Neuronal stem cell (in vitro differentiated cells): ENCODE results near the gene SLC9A9.

Experiments used
- DNase-seq: peaks from one replicate; pipeline ENCODE4 v3.0.0-alpha.2; 2013; ENCODE audit warnings: low spot score
- H2AFZ ChIP-seq: one replicate; pipeline ENCODE4 v1.6.1; 2013; ENCODE audit warnings: mild to moderate bottlenecking, low read length, inconsistent platforms
- H2AK5ac ChIP-seq: 2 replicates; pipeline ENCODE4 v1.6.1; 2013; ENCODE audit warnings: low read depth, mild to moderate bottlenecking, inconsistent platforms, low read length, moderate library complexity, mixed read lengths
- H2BK120ac ChIP-seq: 2 replicates; pipeline ENCODE4 v1.6.1; 2013; ENCODE audit warnings: low read depth, mild to moderate bottlenecking, inconsistent platforms, low read length, moderate library complexity, mixed read lengths
- H2BK12ac ChIP-seq: one replicate; pipeline ENCODE4 v1.6.1; 2013; ENCODE audit warnings: low read length, inconsistent platforms
- H2BK15ac ChIP-seq: 2 replicates; pipeline ENCODE4 v1.6.1; 2013; ENCODE audit warnings: mild to moderate bottlenecking, low read length, inconsistent platforms, mixed read lengths
- H2BK5ac ChIP-seq: one replicate; pipeline ENCODE4 v1.6.1; 2013; ENCODE audit warnings: inconsistent platforms, mild to moderate bottlenecking, low read length, moderate library complexity
- H3K14ac ChIP-seq: one replicate; pipeline ENCODE4 v1.6.1; 2013; ENCODE audit warnings: low read length, inconsistent platforms
- H3K18ac ChIP-seq: 2 replicates; pipeline ENCODE4 v1.6.1; 2013; ENCODE audit warnings: low read length, inconsistent platforms
- H3K23ac ChIP-seq: 2 replicates; pipeline ENCODE4 v1.6.1; 2013; ENCODE audit warnings: low read depth, mild to moderate bottlenecking, mixed read lengths, low read length, inconsistent platforms; ENCODE audit not compliant: poor library complexity
- H3K27ac ChIP-seq: replicated peaks from 3 replicates; pipeline ENCODE4 v1.5.1; 2013; ENCODE audit warnings: low read length, inconsistent platforms
- H3K27me3 ChIP-seq, 3 experiments: 2 replicates each; pipeline ENCODE4 v1.6.1; 2013; ENCODE audit warnings: low read length in 3 of 3, mild to moderate bottlenecking in 2 of 3, inconsistent platforms in 1 of 3, low read depth in 1 of 3, mixed read lengths in 1 of 3, moderate library complexity in 1 of 3; ENCODE audit not compliant: control insufficient read depth in 3 of 3, insufficient read depth in 3 of 3
- H3K36me3 ChIP-seq, 2 donors: replicated peaks in 1 of 2; 2 replicates each; pipeline ENCODE4 v1.6.1; 2013; ENCODE audit warnings: low read length in 2 of 2; ENCODE audit not compliant: control insufficient read depth in 2 of 2, insufficient read depth in 2 of 2
- H3K4ac ChIP-seq: 2 replicates; pipeline ENCODE4 v1.6.1; 2013; ENCODE audit warnings: inconsistent platforms, mild to moderate bottlenecking, low read length, moderate library complexity
- H3K4me1 ChIP-seq, 2 donors: 1 replicate in 1 of 2; 2 replicates in 1 of 2; pipeline ENCODE4 v1.6.1; 2013; ENCODE audit warnings: low read length in 2 of 2, low read depth in 1 of 2; ENCODE audit not compliant: control insufficient read depth in 2 of 2, insufficient read depth in 1 of 2
- H3K4me2 ChIP-seq: one replicate; pipeline ENCODE4 v1.6.1; 2013; ENCODE audit warnings: mild to moderate bottlenecking, low read length, inconsistent platforms; ENCODE audit not compliant: insufficient read depth, poor library complexity, severe bottlenecking
- H3K4me3 ChIP-seq, 2 donors: 2 replicates each; pipeline ENCODE4 v1.5.1; 2013; ENCODE audit warnings: low read length in 2 of 2, mild to moderate bottlenecking in 2 of 2, inconsistent platforms in 1 of 2, moderate library complexity in 1 of 2
- H3K79me1 ChIP-seq: one replicate; pipeline ENCODE4 v1.6.1; 2013; ENCODE audit warnings: low read depth, mild to moderate bottlenecking, inconsistent platforms, low read length, moderate library complexity
- H3K9ac ChIP-seq: one replicate; pipeline ENCODE4 v1.6.1; 2013; ENCODE audit warnings: mild to moderate bottlenecking, low read depth, low read length, inconsistent platforms; ENCODE audit not compliant: poor library complexity
- H3K9me3 ChIP-seq, 2 donors: replicated peaks in 1 of 2; 2 replicates each; pipeline versions ENCODE3 to v1.6.1; 2013; ENCODE audit warnings: low read length in 2 of 2, mild to moderate bottlenecking in 2 of 2, inconsistent platforms in 1 of 2, low read depth in 1 of 2, mixed read lengths in 1 of 2, moderate library complexity in 1 of 2; ENCODE audit not compliant: control insufficient read depth in 2 of 2, insufficient read depth in 1 of 2
- H4K8ac ChIP-seq: one replicate; pipeline ENCODE4 v1.6.1; 2013; ENCODE audit warnings: low read depth, mild to moderate bottlenecking, inconsistent platforms, low read length, moderate library complexity
- H4K91ac ChIP-seq: one replicate; pipeline ENCODE4 v1.6.1; 2013; ENCODE audit warnings: low read length, low read depth, mild to moderate bottlenecking, inconsistent platforms; ENCODE audit not compliant: poor library complexity
- WGBS, 2 donors: extraction: QIAGEN DNeasy Blood & Tissue Kit; methylation state at CpG; one replicate each; pipeline ENCODE4 v1.1.7; 2013; ENCODE audit warnings: missing lambda C conversion rate in 2 of 2, mixed read lengths in 1 of 2; ENCODE audit not compliant: insufficient read length in 2 of 2, insufficient replicate concordance in 1 of 2; ENCODE audit errors: extremely low coverage in 2 of 2; 5-methylcytosine and 5-hydroxymethylcytosine counted together

Gene SLC9A9

DNA sequence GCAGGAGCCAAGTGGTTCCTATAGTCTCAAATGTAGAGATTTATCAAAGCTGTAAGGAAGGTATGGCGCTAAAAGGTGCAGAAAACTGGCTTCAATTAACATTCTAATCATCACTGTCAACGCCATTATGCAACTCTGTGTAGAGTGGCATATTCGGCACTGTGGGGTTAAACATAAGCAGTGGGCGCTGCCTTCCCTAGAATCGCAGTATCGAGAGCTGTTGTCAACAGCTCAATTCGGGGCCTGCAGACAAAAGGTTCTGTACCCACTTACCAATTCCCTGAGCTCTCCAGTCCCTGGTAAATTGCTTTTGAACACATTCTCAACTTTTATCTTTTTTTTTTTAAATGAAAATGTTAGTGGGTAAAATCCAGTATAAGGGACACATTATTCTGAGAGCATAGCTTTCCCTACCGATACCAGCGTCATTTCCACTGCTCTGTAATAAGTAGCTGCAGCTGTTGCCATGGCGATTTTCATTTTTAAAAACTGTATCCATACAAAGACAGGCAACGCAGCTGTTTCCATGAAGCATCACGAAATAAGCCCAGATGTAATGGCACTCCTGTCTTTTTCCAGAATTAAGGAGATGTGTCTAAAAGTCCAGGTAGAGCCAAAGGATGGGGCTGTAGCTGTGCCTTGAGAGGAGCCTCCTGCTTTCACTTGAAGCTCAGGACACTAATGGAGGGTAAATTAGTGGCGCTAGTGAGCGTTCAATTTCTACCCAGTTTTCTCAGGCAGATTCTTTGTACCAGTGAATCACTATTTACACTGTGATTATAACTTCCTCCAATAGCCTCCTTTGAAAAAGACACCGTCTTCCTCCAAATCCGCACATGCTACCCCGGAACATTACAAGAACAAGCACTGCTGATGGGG is 250.3 kb downstream of the SLC9A9 start:
- H4K91ac ChIP-seq = no peak overlapping the region
- no peak overlapping the region for H4K8ac ChIP-seq
- no peak overlapping the region for H2AK5ac ChIP-seq
- no peak overlapping the region for H2BK120ac ChIP-seq
- H2BK12ac ChIP-seq = no peak overlapping the region
- H3K9ac ChIP-seq = no peak overlapping the region
- peaks cover 12 to 13% of the 10 kb centered on the region in 2 donors for H3K4me1 ChIP-seq
- H3K14ac ChIP-seq = no peak overlapping the region
- DNase-seq = no peak
- no peaks in the 10 kb centered on the region for H3K79me1 ChIP-seq
- H3K4me2 ChIP-seq = no peak overlapping the region
- H2AFZ ChIP-seq = peak overlapping the region; percentile 79
- H3K9me3 ChIP-seq = no peaks in the 10 kb centered on the region
- no peak overlapping the region for H3K18ac ChIP-seq
- H3K23ac ChIP-seq = no peak overlapping the region
- H3K36me3 ChIP-seq = no peaks in the 10 kb centered on the region
- no peak overlapping the region for H3K4ac ChIP-seq
- no peak overlapping the region for H3K27ac ChIP-seq
- no peak overlapping the region for H2BK5ac ChIP-seq
- WGBS, 2 donors = no CpG with 5 or more reads among the region's 17 CpGs
- no peak overlapping the region for H2BK15ac ChIP-seq
- no peaks in the 10 kb centered on the region for H3K27me3 ChIP-seq
- no peak overlapping the region for H3K4me3 ChIP-seq

- Histone ChIP-seq H3K23ac (no peak overlapping the region), H3K4me3 (no peak overlapping the region), H2AFZ (peak overlapping the region; percentile 79), H3K27ac (no peak overlapping the region), H2BK5ac (no peak overlapping the region), H3K9me3 (no peaks in the 10 kb centered on the region), H3K9ac (no peak overlapping the region), H3K4ac (no peak overlapping the region), H4K8ac (no peak overlapping the region), H3K14ac (no peak overlapping the region), H3K18ac (no peak overlapping the region), H3K79me1 (no peaks in the 10 kb centered on the region), H2BK12ac (no peak overlapping the region), H3K36me3 (no peaks in the 10 kb centered on the region), H2BK15ac (no peak overlapping the region), H2BK120ac (no peak overlapping the region), H3K27me3 (no peaks in the 10 kb centered on the region), H2AK5ac (no peak overlapping the region), H3K4me1 (peaks cover 12 to 13% of the 10 kb centered on the region in 2 donors), H3K4me2 (no peak overlapping the region), H4K91ac (no peak overlapping the region)
- no CpG with 5 or more reads among the region's 18 CpGs for WGBS, 2 donors
- DNase-seq = peak; percentile 12
These were observed 251.2 kb downstream of the SLC9A9 start for GRCh38 chr3:143596957-143597642.

- Histone ChIP-seq H3K23ac (no peak overlapping the region), H3K4me1 (peaks cover 14 to 17% of the 10 kb centered on the region in 2 donors), H3K36me3 (no peaks in the 10 kb centered on the region), H2BK12ac (no peak overlapping the region), H3K79me1 (no peaks in the 10 kb centered on the region), H3K9ac (no peak overlapping the region), H3K27me3 (no peaks in the 10 kb centered on the region), H3K4ac (no peak overlapping the region), H3K18ac (no peak overlapping the region), H3K9me3 (peaks cover 0 to 1% of the 10 kb centered on the region in 2 donors), H3K14ac (no peak overlapping the region), H2BK120ac (no peak overlapping the region), H3K4me3 (no peak overlapping the region), H3K4me2 (no peak overlapping the region), H2BK15ac (no peak overlapping the region), H4K91ac (no peak overlapping the region), H4K8ac (no peak overlapping the region), H2AK5ac (no peak overlapping the region), H2BK5ac (no peak overlapping the region), H2AFZ (no peak overlapping the region), H3K27ac (no peak overlapping the region)
- no peak for DNase-seq
- WGBS, 2 donors = no CpG with 5 or more reads among the region's 3 CpGs
These were observed 252.7 kb downstream of the SLC9A9 start for GRCh38 chr3:143595456-143596077.

DNA sequence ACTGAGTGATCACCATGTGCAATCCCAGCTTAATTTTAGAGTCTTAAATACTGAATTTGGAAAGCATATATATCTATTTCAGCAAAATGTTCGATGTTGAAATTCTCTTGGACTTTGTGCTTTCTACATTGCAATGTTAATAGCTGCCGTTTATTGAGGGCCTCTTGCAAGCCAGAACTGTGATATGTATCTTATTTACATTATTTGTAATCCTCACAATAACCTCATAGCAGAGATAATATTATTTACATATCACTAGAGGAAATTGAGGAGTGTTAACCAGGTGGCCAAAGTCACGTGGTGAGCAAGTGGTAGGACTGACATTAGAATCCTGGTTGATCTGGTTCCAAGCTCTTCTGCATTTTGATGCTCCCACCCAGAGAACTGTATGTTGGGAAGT is 254.1 kb downstream of the SLC9A9 start:
- DNase-seq = no peak
- no peak overlapping the region for H3K27ac ChIP-seq
- H2BK120ac ChIP-seq = no peak overlapping the region
- no peak overlapping the region for H4K91ac ChIP-seq
- no peak overlapping the region for H4K8ac ChIP-seq
- peaks cover 0 to 1% of the 10 kb centered on the region in 2 donors for H3K9me3 ChIP-seq
- no peak overlapping the region for H2BK12ac ChIP-seq
- no peak overlapping the region for H3K4ac ChIP-seq
- no peak overlapping the region for H2BK5ac ChIP-seq
- no peak overlapping the region for H2BK15ac ChIP-seq
- no peak overlapping the region for H3K23ac ChIP-seq
- H3K27me3 ChIP-seq = no peaks in the 10 kb centered on the region
- H2AK5ac ChIP-seq = no peak overlapping the region
- peaks cover 15% of the 10 kb centered on the region in 2 donors for H3K4me1 ChIP-seq
- H3K4me2 ChIP-seq = no peak overlapping the region
- H2AFZ ChIP-seq = no peak overlapping the region
- no CpG with 5 or more reads among the region's 3 CpGs for WGBS, 2 donors
- no peaks in the 10 kb centered on the region for H3K36me3 ChIP-seq
- no peak overlapping the region for H3K14ac ChIP-seq
- no peak overlapping the region for H3K9ac ChIP-seq
- no peak overlapping the region for H3K4me3 ChIP-seq
- H3K79me1 ChIP-seq = no peaks in the 10 kb centered on the region
- H3K18ac ChIP-seq = no peak overlapping the region
